GM21515 (cell line): ENCODE data around the gene ZNF749.

ENCODE experiments used
- ATAC-seq: cut with Tn5 transposase; IDR thresholded peaks from one replicate; pipeline ENCODE4 v1.9.1; 2021; ENCODE audit not compliant: unreplicated experiment

ZNF749 gene

GRCh38 chr19:57435062-57435978 lies at the start of gene ZNF749:
TSS of gene ZNF749 (plus strand) at chr19:57435325. CDS start at chr19:57435579, 254 bp downstream.
- peak; percentile 95 for ATAC-seq

DNA sequence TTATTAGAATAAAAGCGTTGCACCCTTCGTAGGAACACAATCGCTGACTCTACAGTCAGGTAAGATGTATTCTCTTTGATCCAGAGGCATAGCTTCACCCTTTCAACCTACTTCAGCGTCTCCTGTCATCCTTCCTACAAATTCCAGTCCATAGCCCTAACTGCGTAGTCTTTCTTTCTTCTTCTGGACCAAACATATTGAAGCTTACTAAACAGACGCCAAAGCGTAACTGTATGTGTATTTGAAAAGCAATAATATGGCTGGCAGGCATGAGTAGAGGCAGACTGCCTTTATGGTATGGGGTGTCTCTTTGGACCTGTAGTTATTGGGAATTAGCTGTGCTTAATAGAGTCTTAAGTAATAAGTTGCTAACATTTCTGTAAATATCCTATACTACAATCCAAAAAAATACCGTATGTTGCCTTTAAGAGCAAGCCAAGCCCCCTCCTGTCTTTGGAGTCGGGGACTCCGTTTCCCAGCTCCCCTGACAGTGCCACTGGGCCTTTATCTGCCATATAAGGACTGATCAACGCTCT lies 45.9 kb upstream of the ZNF749 start:
- no peak for ATAC-seq

DNA sequence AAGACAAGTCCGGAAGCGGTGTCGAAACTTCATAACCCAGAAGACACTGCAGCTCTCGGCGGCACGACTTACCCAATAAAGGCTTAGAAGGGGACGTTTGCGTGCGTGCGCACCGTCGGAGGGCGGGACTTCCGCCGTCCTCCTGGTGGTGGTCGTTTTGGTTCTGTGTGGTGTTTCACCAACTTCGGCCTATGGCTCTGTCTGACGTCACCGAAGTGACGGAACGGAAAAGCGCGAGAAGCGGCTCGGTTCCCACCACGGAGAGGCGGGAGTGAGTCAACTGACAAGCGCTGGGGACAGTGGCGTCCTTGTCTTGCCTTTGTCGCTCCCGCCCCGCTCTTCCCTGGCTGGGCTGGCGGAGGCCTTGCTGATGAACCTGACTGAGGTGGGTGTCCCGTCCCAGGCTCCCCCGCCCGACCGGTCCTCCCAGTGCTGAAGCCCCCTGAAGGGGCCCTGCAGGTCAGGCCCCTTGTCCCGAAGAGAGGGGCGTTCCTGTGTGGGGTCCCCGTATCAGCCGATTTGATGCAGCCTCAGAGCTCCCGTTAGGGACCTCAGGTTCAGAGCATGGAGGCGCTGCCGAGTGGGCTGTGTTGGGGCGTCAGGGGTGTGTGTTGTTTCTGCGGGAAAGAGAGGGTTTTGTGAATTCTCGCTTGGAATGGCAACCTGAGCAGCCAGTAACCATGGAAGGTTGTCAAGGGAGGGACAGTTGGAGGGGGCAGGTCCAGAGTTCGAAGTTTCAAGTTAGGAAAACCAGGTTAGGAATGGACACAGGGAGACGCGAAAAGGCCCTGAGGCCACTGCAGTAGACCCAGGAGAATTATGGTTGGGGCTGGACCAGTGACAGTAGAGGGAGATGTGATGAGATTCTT lies 45.2 kb upstream of the ZNF749 start, which contains the start of gene ZNF548:
ZNF548 (plus strand) TSS at position 125 of the 869 bp plus-strand sequence; CDS start at position 371, 246 bp downstream.
- peak; percentile 94 for ATAC-seq

GRCh38 chr19:57395710-57396109 lies 39.4 kb upstream of the ZNF749 start:
- no peak for ATAC-seq

GRCh38 chr19:57398868-57399267 lies 36.3 kb upstream of the ZNF749 start:
- ATAC-seq, result no peak

DNA sequence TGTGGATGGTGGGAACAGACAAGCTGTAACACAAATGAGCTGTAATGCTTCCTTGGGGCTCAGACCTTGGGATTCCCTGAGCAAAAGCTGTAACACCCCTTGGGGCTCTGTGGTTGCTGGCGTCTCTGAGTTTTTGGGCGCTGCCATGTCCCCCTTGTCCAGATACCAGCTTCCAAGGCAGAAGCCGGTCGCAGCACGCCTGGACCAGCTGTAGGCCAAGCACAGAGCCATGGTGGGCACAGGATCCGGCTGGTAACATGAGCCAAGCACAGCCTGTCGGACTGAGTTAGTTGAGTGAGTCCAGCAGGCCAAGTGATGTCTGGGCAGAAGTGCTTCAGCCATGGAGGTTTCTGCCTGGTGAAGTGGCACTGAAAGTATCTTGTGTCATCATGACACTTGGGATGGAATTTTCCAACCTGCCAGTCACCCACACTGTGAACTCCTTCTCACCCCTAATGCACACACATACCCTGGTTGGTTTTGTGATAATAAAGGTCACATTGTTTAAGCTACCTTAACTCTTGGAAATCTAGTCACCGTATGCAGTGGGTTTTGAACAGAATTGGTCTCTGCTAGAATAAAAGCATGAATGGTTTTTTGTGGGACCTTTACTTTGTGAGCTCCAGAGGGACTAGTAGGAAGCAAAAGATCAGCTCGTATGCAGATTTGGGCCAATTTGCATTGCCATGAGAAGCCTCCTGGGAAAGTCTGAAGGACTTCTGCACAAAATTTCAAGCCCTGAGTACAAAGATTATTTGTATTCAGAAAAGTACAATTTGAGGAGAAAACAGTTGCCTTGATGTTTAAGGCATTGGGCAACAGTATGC lies 31.2 kb upstream of the ZNF749 start:
- no peak for ATAC-seq

DNA sequence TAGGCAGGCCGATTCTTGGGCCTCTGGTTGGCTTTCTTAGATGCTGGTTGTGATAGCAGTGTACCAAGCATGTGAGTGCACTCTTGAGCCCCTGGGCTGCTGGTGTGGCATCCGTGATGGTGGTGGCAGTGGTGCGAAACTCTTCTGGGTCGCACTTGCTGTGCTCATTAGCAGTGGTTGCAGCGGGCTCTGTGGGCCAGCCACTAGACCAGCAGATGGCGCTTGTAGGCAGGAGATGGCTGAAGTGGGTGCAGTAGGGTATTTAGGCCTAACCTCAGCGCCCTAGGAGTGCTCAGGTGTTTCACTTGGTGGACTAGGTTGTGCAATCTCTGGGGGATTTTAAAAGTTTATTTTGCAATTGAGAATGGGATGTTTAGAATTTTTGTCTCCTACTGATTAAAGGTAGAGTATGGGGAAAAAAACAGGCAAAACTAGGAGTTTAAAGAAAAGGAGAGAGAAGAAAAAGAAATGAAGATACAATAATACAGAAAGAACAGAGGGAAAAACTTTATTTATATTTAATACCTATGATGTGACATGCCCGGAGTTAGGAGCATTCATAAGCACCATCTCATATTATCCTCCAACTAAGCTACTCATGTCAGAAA lies 28.5 kb upstream of the ZNF749 start:
- no peak for ATAC-seq

DNA sequence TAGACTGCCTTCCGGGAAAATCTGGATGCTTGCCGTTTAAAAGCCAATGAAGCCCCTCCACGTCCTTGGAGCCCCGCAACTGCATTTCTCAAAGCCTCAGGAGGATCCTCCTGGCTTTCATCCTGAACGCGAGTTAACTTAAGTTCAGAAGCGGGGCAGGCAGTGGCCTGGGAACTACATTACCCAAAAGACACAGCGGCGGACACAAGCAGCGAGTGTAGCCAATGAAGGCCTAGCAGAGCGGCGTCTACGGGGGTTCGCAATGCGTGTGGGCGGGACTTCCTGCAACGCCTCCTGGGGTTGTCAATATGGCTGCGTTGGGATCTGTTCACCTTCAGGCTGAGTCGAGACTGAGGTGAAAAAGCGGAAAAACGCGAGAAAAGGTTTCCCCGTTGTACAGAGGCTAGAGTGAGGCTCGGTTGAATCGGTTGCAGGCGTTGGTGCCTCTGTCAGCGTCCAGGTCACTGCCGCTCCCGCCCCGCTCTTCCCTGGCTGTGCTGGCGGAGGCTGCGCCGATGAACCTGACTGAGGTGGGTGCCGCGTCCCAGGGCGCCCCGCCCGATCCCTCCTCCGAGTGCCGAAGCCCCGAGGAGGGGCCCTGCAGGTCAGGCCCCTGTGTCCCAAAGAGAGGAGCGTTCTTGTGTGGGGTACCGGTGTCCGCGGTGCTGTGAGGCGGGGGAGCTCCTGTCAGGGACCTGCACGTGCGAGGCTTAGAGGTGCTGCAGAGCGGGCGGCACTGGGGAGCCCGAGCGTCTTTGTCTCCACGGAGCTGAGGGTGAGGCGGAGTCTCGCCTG lies 24.1 kb upstream of the ZNF749 start, which contains the start of gene ZNF17:
ZNF17 (plus strand) TSS at position 285 of the 795 bp plus-strand sequence. CDS start 2,455 bp downstream, outside the sequence.
- ATAC-seq, result peak; percentile 97

DNA sequence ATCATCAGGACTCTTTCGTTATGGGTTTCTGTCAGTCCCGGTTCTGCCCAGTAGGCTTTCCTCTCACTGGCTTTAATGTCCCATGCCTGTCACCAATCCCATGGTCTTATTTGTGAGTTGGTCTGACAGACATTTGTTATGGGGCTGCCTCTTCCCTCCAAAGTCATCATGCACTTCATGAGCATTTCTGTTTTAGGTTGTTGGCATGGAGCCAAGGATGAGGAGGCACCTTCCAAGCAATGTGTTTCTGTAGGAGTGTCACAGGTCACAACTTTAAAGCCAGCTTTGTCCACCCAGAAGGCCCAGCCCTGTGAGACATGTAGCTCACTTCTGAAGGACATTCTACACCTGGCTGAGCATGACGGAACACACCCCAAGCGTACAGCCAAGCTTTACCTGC lies 15.7 kb upstream of the ZNF749 start:
- no peak for ATAC-seq

DNA sequence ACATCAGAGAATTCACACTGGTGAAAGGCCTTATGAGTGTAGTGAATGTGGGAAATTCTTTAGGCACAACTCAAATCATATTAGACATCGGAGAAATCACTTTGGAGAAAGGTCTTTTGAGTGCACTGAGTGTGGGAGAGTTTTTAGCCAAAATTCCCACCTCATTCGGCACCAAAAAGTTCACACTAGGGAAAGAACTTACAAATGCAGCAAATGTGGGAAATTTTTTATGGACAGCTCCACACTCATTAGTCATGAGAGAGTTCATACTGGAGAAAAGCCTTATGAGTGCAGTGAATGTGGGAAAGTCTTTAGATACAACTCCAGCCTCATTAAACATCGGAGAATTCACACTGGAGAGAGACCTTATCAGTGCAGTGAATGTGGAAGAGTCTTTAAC lies 14.1 kb upstream of the ZNF749 start:
- no peak for ATAC-seq

- ATAC-seq, result peak; percentile 20
Observed at GRCh38 chr19:57434386-57435061, 601 bp upstream of the ZNF749 start.

DNA sequence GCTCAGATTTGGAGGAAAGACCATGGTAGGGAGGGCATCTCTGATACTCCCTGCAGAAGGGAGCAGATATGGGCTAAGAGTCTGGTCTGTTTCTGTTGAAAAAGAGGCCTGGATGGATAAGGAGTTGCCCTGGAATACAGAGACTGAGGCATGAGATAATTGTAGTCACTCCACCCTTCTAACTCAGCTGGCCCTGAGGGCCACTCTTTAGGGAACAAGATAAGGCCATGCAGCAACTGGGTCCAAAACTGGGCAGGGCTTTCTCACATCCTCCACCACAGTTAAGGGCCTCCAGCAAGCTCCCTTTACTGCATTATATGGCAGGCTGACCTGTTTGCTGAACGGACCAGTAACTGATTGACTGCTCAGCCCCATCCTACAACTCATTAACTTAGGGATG lies 1.3 kb downstream of the ZNF749 start:
- no peak for ATAC-seq

DNA sequence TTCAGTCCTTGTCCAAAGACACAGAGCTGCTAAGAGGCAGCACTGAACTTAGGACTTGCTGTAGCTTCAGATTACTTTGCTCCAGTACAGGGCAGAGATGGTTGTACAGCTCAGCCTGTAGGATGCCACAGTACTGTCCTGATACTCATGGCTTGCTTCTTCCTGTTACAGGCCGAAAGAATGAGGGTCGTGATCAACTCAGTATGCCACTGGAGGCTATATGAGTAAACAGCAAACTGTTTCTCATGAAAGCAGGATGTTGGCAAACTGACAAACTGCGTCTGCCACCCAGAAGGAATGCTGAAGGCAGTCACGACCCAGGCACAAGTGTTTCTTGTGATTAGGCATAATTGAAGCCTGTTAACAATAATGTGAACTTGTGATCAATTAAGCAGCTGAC lies 2.8 kb downstream of the ZNF749 start:
- no peak for ATAC-seq

DNA sequence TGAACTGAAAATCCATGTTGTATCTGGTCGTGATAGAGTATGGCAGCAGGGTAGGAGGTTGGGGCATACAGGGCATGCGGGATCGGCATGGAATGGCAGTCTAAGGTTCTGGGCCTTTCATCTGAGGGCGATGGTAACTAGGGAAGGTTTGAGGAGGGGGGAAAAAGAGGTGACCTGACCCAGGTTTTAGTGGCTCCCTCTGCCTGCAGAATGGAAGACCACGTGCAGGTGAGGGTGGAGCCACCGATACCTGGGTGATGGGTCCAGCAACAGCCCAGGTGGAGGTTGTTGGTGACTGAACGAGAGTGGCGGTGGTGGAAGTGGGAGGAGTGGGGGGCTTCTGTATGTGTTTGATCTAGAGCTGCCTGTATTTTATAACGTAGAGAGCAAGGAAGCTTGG lies 3.8 kb downstream of the ZNF749 start:
- ATAC-seq, result no peak

DNA sequence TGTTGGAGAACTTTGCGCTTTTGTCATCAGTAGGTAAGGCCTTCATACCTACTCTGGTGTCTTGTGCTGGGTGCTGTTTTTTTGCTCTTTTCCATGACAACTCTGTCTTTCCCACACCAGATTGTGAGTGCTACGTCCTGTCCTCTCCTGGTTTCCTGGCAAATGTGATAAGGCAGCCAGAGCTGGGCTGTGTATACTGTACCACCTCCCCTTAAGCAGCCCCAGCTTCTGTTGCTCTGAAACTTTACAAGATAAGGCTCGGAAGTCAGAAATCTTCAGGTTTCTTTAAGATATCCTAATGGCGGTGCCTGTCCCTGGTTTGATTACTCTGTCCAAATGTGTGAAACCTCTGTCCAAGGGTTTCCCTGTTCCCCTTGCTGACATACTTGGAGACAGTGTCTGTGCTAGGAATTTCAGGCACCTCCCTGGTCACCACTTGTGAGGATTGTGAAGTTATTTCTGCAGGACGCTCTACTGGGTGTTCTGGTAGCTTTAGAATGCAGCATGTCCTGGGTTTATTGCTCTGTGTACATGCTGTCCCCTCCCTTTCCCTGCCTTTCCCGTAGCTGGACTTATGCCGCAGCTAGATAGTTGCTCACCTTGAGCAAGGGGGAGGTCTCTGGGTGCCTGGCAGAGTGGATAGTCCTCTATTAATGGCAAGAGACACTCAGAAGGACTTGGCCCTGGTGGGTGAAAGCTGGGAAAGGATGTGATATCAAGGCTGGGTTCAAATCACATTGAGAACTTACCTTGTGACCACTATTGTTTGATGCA lies 7.0 kb downstream of the ZNF749 start:
- ATAC-seq, result no peak

DNA sequence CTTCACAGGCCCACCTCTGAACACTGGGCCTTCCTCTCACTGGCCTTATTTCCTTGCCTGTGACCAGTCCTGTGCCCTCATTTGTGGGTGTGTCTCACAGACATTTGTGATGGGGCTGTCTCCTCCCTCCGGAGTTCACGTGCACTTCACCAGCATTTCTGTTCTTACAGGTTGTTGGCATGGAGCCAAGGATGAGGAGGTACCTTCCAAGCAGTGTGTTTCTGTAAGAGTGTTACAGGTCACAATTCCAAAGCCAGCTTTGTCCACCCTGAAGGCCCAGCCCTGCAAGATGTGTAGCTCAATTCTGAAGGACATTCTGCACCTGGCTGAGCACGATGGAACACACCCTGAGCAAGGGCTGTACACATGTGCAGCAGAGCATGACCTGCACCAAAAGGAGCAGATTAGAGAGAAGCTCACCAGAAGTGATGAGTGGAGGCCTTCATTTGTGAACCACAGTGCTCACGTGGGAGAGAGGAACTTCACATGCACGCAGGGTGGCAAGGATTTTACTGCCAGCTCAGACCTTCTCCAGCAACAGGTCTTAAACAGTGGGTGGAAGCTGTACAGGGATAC lies 8.1 kb downstream of the ZNF749 start:
- ATAC-seq, result no peak

GRCh38 chr19:57452307-57452706 lies 17.2 kb downstream of the ZNF749 start:
- ATAC-seq, result no peak
